Fibroblast of villous mesenchyme (primary cell): Measurements from ENCODE around the gene RBSN. TPM values are rescaled to one million over a fixed set of nuclear protein-coding genes. Genes with fewer than 3 reads are reported as not detected.

ENCODE experiments used
- DNase-seq: peaks from one replicate; pipeline ENCODE4 v3.0.0-alpha.2; 2010; ENCODE audit warnings: low read depth
- H3K4me3 ChIP-seq: 2 replicates; pipeline ENCODE4 v1.5.1; 2011; ENCODE audit warnings: low read depth, mild to moderate bottlenecking, low read length
- total RNA-seq: library from RNA; depleted of rRNA; stranded (reverse); fragments of >200 nt; gene quantifications from 2 replicates; pipeline ENCODE4 v1.2.3, GENCODE V29; 2012
- TF ChIP-seq, protein P1 (sequence below): IDR thresholded peaks from 2 replicates; pipeline ENCODE4 v1.5.1; 2012; ENCODE audit warnings: low read depth, mild to moderate bottlenecking, low read length; ENCODE audit not compliant: insufficient read depth

Gene RBSN
- total RNA-seq, 1 donor, result 25.9 TPM

- peak overlapping the region; percentile 96 for H3K4me3 ChIP-seq
- TF ChIP-seq, protein P1, sequence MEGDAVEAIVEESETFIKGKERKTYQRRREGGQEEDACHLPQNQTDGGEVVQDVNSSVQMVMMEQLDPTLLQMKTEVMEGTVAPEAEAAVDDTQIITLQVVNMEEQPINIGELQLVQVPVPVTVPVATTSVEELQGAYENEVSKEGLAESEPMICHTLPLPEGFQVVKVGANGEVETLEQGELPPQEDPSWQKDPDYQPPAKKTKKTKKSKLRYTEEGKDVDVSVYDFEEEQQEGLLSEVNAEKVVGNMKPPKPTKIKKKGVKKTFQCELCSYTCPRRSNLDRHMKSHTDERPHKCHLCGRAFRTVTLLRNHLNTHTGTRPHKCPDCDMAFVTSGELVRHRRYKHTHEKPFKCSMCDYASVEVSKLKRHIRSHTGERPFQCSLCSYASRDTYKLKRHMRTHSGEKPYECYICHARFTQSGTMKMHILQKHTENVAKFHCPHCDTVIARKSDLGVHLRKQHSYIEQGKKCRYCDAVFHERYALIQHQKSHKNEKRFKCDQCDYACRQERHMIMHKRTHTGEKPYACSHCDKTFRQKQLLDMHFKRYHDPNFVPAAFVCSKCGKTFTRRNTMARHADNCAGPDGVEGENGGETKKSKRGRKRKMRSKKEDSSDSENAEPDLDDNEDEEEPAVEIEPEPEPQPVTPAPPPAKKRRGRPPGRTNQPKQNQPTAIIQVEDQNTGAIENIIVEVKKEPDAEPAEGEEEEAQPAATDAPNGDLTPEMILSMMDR, result no peak
- no peak for DNase-seq
Observed at GRCh38 chr3:15099364-15100098, 583 bp upstream of the RBSN start.

DNA sequence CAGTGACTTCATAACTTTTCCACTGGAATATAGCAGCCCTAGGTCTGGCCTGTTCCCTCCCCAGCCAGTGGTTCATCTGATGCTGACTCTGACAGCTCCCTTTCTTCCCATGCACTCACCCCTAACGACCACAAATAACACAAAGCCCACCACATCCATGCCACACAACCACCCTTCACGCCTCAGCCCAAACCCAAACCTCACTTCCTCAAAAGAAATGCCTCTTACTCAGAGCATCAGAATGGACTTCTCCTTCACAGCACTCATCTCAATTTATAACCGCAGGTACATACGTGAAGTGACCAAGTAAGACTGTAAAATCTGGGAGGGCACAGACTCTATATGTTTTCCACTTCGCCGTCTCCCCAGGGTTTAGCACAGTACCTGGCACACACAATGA lies 1.1 kb downstream of the RBSN start:
- peak overlapping the region; percentile 96 for H3K4me3 ChIP-seq
- DNase-seq, result no peak
- TF ChIP-seq, protein P1, result no peak

DNA sequence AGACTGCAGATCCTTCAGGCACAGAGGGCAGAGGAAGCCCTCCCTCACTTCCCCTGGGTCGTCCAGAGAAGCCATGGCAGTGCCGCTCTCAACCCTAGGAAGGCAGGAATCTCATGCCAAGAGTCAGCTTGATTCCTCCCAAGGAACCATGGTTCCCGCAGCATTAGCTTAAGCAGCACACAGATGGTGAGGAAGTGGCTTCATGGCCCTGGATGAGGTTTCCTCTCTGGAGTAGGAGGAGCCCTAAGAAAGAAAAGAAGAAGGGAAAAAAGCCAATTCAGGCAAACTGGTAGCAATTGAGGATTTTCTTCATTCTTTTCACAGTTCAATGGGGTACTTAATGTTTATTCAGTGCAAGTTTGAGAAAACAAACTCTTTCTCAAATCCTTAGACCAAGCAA lies 2.9 kb downstream of the RBSN start:
- no peak for DNase-seq
- TF ChIP-seq, protein P1, result no peak
- H3K4me3 ChIP-seq, result no peak overlapping the region

- no peak for DNase-seq
- TF ChIP-seq, protein P1, result no peak
- no peak overlapping the region for H3K4me3 ChIP-seq
Observed at GRCh38 chr3:15094187-15094875, 4.6 kb downstream of the RBSN start.

GRCh38 chr3:15092686-15093085 lies 6.3 kb downstream of the RBSN start:
- H3K4me3 ChIP-seq, result no peak overlapping the region

DNA sequence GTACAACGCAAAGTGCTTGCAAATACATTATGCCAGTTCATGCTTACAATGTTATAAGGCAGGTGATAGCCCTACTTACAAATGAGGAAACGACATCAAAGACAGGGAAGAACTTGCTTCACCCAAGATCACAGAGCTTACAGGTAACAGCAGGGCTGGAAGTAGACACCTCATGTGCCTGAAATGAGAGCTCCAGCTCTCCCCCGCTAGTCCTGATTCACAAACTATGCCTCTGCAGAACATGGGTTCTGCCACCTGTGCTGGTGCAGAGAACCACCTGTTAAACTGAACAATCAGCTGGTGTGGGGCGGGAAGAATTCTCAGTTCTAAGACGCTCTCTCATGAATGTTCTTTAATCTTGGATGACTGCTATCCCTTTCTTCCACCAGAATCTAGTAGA lies 7.4 kb downstream of the RBSN start:
- TF ChIP-seq, protein P1, result no peak
- no peak overlapping the region for H3K4me3 ChIP-seq
- DNase-seq, result no peak

More at GRCh38 chr3:15092686-15093085, 6.3 kb downstream of the RBSN start:
- TF ChIP-seq, protein P1, result no peak
- DNase-seq, result no peak
